Sigmoid colon (tissue), 3 donors: ENCODE results near the gene TIGD6.

ENCODE experiments used
- CTCF ChIP-seq, 4 experiments: fragments of 450-650 bp in 3 of 4; fragments of 200-600 bp in 1 of 4; IDR thresholded peaks; one replicate each; pipeline ENCODE4 v1.5.1; 2016 to 2019; ENCODE audit warnings: antibody characterized with exemption in 4 of 4, mild to moderate bottlenecking in 3 of 4, moderate library complexity in 2 of 4
- POLR2A ChIP-seq, 2 donors: fragments of 450-650 bp; IDR thresholded peaks; one replicate each; pipeline ENCODE4 v1.6.1; 2016; ENCODE audit warnings: antibody characterized with exemption in 2 of 2, mild to moderate bottlenecking in 2 of 2, moderate library complexity in 2 of 2

- TF ChIP-seq POLR2A (IDR thresholded peaks at IDR 0.05) (no peak), CTCF (IDR thresholded peaks at IDR 0.05) (peak; percentile 85 to 96 (median 90))
Observed at GRCh38 chr5:149990518-149991376, 9.7 kb downstream of the TIGD6 start.
